ENCODE data around the gene LTO1.

GRCh38 chr11:69682681-69683326 lies 7.7 kb upstream of the LTO1 start:
- TF ChIP-seq SPI1 (IDR thresholded peaks at IDR 0.05; ENCODE audit: borderline replicate concordance, low read depth) = no peak
- no peak for TF ChIP-seq CTCF (IDR thresholded peaks at IDR 0.05; ENCODE audit: insufficient read depth, low read length)

Measured in HL-60 (cell line).